HG03571 (cell line): ENCODE results near the gene SULT1C2.
"Not testable (repeated sequence)": the region's sequence is repeated elsewhere in the genome, so short reads cannot be mapped to it uniquely, and the experiment has no call there.

Experiments used
- ATAC-seq: cut with Tn5 transposase; IDR thresholded peaks from one replicate; pipeline ENCODE4 v1.9.1; 2021; ENCODE audit not compliant: unreplicated experiment

Gene SULT1C2

DNA sequence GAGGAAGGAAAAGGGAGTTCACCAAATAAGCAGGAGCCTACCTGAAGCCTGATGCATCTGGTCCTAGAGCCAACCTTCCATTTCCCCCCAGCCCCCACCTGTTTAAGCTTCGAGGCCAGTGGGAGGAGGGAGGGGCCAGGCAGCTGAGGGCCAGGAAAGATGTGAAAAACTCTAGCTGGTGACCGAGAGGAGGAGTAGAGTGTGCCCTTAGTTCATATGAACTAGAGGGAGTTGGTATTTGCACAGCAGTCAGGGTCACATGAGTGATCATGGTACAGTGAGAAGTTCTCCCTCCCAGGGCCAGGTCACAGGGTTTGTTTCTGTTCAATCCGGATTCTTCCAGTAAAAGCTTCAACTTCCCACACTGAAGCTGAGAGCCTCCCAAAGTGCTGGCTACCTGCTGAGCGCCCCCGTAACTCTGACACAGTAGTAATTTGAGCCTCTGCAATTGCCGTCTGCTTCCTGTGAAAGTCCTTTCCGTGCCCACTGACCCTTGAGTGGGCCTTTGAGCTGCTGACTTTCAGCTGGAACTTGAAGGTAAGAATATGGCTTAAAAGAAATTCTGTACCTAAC, at the start of gene SULT1C2:
SULT1C2 (plus strand) TSS at position 362 of the 573 bp plus-strand sequence. CDS start 4,773 bp downstream, outside the sequence.
- no peak for ATAC-seq

DNA sequence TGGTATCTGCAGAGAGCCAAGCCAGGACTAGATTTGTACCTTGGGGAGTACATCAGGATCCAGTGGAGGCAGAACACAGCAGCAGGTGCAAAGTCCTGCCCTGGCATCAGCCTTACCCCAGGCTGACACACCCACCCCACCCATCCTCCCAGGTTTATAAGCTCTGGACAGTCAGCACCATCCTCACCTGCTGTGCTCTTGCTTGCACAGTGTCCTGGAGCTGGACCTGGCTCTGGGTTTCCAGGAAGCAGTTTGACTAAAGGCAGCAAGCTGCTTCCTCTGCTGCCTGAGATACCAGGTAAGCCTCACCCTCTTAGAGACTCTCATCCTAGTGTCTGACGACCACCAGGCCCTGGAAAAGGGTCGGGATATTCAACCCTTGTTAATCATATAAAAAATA, 48.9 kb upstream of the SULT1C2 start, which contains the start of gene SULT1C3:
SULT1C3 (plus strand) TSS at position 183 of the 400 bp plus-strand sequence. CDS start 7,227 bp downstream, outside the sequence.
- ATAC-seq: no peak

DNA sequence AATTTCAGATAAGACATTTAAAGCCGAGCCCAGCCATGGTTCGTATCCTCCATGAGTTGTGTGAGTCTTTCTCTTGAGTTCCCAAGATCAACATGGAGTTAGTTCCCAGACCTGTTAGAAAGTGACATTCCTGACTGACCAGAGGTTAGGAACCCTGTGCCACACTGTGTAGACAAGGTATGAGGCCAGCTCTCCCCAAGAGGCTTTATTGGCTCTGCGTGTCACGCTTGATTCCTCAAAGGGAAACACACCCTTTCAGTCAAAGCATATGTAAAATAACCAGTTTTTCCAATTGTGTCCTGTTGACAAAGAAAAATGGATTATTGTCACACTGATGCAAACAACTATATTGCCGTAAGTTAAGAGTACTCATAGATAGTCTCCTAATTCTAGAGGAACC, 47.7 kb upstream of the SULT1C2 start:
- ATAC-seq: no peak

DNA sequence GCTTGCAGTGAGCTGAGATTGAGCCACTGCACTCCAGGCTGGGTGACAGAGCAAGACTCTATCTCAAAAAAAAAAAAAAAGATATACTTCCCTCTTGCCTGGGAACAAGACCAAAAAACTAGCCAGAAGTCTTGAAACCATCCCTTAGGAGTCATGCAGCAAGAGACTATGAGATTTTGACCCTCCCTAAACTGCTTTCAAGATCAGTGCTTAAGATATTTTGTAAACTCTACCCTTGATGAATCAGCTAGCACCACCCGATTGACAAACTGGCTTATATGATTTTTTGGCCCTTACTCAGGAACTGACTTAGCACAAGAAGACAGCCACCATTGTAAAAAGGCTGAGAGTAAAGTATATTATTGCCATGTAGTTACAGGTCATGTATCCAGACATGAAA, 45.1 kb upstream of the SULT1C2 start:
- no peak for ATAC-seq

DNA sequence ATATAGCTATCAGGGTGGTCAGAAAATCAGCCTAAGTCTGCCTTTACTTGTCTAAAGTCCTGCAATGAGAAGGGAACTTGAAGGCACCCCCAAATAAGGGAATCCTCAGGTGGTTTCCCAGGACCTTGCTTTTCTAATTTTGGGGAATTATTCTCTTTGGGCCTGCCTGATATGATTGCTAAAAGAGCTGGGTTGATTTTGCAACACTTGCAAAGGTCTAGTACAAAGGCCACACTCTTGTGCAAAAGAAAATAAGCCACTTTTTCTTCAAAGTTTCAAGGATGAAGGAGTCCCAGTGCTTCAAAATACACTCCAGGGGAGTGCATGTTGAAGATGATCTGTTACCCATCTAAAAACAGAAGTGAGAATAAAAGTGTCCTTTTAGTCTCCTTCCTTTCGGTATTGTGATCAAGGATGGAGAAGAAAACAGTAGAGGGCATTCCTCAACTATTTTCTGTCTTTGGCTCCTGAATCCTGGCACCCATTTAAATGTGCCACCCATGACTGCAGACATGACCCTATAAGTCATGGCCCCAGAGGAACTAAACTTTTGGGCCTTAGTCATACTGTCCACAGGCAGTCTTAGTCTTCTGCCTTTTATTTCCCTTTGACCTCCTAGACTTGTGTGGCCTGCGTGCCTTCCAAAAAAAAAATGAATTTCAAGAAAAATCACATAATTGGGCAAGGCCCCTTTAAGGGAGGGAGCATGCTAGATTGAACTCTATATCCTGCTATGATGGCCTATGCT, 43.9 kb upstream of the SULT1C2 start:
- ATAC-seq: no peak

DNA sequence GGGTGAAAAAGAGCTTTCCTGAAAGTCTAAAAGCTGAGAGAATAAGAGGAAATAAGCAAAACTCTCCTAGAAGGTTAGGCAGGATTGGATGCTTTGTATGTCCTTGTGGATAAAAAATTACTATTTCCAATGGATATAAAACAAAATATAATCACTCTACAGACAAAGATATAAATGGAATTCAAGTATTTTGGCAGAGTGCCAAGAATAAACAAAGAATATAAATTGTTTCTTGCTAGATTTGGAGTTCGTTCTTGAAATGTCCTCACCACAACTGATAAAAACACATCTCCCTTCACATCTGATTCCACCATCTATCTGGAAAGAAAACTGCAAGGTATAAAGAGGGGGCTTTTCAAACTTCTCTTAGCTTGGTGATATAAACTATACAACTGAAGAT, 35.6 kb upstream of the SULT1C2 start:
- ATAC-seq: no peak

DNA sequence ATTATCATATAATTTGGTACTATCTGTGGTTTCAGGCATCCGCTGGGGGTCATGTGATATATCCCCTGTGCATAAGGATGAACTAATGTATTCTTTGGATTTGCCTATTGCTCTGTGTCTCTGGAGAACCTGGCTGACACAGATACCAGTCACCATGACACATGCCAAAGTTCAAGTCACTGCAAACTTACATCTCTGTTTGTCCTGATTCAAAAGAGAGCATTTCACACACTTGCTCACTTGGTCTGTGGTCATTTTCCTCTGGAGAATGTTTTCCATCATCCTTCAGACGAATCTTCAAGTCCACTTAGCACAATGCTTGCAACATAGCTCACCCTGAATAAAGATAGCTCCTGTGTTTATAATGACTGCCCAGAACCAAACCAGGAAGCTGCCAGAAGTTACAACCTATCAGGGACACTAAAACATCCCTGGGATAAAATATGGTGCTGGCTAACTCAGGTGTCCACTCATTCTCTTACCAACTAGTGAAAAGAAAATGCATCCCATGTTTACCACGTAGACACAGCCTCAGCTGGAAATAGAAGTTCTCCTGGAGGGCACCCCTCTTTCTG, 30.9 kb upstream of the SULT1C2 start:
- ATAC-seq: no peak

DNA sequence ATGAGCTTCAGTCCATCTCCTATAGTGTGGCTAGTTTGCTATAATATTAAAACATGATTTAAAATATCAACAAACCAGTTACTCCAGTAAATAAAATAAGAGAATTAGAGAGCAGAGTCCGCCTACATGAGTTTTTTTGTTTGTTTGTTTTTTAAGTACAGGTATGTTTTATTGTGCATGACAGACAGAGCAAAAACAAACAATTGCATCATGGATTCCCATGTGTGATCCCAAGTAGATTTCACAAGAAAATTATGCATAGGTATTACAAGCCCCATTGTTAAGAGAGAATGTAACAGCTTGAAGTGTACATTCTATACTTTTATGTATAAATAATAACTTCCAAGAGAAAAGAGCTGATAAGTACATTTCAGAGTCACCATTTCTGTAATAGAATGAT, 27.9 kb upstream of the SULT1C2 start:
- no peak for ATAC-seq

DNA sequence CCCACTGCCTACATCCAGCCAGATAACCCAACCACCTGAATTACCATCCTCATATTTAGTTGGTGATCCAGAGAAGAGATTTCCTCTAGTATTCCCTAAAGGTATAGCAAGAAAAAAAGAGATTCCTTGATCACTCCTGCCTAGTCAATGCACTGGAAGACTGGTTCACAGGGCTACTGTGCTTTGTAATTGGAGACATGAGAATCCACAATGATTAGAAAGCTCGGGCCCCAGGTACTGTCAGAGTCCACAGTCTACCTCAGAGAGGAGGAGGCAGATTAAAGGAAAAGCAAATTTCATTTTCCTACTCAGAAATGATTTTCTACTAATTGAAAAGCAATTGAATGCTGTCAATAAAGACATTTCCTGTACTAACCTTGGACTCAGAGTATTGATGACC, 26.7 kb upstream of the SULT1C2 start:
- no peak for ATAC-seq

DNA sequence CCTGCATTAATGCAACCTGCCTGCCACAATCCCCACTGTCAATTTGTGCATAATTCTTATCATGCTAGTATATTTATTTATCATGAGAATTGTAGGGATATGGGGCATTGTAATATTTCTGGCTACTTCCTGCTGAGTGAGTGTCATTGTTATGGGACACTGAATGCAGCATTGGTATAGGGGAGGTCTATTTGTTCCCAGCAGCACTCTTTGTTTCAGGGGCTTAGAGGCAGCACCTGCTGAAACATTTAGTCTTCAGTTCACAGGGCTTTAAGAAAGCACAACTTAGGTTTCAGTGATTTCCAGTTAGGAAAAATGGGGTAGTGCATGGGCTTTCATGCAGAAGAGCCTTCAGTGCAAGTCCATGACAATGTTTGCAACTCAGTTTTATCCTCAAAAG, 25.3 kb upstream of the SULT1C2 start:
- ATAC-seq: no peak

DNA sequence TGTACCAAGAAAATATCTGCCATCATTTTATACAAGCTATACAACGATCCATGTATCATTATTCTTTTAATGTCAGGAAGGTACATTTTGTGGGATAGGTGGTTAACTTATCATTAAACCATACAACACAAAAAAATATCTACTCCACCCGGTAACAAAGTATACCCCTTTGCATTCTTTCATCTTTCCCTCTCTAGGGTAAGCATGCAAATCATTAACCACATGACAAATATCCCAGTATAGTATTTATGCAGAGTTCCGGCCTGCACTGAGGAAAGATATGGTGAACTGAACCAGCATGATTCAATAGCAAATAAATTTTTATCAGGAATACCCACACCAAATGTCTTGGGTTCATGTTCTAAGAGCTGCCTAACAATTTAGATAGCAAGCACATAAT, 22.5 kb upstream of the SULT1C2 start:
- no peak for ATAC-seq

DNA sequence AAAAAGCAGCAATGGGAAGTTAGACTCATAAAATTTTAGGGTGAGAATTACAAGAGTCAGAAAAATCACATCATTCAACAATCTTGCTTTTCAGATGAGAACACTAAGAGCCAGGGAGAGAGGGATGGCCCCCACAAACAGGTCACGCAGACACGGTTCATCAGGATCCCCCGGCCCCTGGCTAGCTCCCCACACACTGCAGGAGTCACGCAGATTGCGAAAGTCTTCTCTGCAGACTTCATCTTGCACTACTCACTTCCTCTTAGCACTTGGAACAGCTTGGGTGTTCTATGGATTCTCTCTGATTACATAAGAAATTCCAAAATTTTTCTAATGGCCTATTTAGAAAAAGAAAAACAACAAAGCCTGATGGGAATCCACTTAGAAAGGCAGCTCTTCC, 21.6 kb upstream of the SULT1C2 start:
- ATAC-seq: no peak

DNA sequence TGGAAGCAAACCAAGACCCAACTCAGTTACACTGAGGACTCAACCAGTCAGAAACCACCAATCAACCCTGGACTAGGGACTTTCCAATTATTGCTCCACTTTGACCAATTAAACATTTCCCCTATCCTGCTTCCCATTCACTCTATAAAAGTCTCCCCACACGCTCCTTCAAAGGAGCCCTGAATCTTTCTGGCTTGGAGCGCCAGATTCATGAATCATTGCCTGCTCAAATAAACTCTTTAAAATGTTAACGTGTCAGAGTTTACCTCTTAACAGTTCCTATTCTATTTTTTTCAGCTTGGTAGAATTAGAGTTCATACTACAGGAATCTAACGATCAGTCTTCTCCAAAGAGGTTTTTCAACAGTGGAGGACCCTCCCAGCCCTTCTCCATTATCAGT, 20.7 kb upstream of the SULT1C2 start:
- no peak for ATAC-seq

DNA sequence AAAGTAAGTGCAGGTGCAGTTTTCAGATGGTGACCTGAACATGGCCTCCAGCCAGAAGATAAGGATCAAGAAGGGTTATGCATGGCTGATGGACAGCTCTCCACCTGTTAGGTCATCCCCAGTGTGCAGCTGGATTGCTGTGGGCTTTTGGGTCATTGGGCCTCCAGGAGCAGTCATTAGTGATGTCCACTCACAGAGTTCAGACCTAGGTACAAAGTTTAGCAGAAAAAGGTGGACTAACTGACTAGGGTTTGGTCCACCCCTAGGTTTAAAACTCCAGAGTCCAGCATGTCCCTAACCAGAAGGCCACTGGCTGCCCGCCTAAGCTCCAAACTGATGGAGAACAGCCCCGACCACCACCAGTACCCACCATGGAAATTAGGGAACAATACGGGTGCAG, 18.3 kb upstream of the SULT1C2 start:
- ATAC-seq: no peak

DNA sequence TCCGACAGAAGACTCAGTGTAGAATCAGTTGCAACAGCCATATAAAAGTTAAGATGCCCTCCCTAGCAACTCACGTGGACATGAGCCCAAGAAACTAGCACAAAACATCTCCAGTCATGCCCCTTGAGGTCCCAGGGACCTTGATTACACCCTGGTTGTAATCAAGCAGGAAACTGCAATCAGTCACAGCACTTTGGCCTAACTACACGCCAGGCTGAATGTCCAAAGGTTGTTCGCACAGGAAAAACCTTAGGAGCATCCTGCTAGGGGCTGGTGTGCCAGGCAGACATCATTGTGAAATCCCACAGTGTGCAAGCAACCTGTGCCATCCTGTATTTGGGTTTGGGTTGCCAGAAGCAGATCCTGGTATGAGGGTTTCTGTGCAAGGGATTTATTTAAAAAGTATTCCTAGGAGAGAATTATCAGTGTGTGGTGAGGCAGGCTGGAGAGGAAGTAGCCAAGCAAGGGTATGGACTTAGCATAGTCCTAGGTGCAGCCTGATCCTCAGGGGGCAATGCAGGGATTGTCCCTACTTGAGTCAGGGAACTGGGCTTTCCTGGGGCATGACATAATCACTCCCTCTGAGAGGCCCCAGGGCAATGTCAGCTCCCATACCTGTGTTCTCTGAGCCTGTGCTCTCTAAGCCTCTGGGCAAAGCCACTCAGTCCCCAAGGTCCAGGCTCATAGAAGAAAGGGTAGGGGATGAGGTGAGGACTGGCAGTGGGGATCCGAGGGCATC, 17.8 kb upstream of the SULT1C2 start:
- no peak for ATAC-seq

DNA sequence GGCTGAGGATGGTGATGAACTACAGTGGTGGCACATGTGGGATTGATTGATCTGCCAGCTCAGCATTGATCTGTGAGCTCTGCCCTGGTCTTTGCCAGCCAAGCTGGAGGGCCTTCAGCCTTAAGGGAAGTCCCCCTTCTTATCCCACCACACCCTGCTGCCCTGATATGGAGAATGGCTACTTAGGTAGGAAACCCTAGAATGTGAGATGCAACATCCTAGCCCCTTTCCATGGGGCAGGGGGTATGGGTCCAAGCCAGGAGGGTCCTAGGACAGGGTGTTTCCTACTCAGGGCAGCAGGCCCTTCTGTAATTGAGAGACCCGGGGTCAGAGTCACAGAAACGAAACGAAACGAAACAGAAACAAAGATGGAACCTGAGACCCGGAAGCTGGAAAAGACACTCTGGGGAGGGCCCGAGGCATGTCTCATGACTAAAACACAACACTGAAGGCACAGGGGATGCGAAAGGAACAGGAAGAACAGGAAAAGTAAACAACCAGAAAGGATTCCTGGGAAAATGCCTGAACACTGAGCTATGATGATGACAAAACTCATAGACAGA, 16.9 kb upstream of the SULT1C2 start:
- ATAC-seq: no peak

DNA sequence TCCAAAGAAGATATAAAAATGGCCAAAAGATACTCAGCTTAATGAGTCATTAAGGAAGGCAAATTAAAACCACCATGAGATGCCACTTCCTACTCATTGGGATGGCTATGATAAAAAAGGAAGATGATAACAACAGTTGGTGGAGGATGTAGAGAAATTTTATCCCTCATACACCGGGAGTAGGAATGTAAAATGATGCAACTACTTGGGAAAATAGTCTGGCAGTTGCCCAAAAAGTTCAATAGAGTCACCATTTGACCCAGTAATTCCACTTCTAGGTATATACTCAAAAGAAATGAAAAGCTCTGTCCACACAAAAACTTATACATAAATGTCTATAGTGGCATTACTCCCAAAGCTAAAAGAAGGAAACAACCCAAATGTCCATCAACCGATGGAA, 10.1 kb upstream of the SULT1C2 start:
- ATAC-seq: no peak

DNA sequence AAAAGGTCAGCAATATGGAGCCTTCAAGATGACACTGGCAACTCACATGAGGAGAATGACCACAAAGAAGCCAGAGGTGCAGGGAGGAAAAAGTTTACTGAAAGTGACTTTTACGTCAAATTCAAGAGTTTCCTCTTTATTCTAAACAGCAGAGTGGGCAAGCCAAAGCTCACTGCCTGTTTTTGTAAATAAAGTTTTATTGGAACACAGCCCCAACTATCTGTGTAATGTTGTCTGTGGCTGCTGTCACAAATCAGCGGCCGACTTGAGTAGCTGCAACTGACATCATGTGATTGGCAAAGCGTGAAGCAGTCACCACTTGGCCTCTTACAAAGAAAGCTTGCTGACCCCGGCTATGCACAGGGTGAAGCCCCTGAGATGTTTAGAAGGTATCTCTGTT, 9.2 kb upstream of the SULT1C2 start:
- no peak for ATAC-seq

DNA sequence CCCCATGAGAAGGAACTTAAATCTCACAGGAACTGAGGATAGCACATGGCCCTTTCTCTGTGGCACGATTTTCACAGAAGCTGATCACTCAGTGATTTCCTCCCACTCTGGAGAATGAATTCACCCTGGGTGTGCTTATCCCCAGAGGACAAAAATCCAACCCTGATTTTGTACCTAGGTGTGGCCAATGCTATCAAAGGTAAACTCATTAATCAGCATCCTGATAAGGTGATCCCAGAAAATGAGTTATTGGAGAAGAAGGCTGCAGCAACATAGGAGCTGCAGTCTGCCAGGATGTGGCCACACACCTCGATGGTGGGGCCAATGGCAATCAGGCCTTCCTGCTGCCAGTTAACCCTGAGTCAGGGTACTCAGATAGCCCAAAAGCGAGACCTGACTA, 8.2 kb upstream of the SULT1C2 start:
- no peak for ATAC-seq

DNA sequence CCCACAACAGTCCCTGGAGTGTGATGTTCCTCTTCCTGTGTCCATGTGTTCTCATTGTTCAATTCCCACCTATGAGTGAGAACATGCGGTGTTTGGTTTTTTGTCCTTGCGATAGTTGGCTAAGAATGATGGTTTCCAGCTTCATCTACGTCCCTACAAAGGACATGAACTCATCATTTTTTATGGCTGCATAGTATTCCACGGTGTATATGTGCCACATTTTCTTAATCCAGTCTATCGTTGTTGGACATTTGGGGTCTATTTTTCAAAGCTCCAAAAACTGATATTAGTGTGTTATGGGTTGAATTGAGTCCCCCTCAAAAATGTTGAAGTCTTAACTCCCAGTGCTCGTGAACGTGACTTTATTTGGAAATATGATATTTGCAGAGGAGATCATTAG, 4.1 kb upstream of the SULT1C2 start:
- ATAC-seq: not testable (repeated sequence)

DNA sequence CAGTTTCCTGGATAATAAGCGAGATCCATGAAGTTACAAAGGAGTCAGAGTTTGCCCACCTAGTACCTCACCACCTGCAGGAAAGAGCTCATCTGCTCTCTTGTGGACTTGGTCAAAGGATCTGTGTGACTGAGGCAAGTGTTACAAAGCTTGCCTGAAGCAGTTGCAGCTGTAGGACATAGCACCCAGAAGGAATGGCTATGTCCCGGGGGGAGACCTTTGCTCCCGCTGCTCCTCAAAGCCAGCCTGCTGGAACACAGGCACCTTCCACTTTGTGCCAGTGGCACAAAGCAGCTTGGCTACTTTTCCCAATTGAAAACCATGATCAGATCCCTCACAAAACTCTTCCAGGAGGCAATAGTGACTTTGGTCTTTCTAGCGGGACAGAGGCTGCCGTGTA, 3.1 kb upstream of the SULT1C2 start:
- ATAC-seq: no peak
